SU-DHL-6 (cell line): Measurements from ENCODE around the gene C5orf47.

Experiments used
- H2AFZ ChIP-seq: fragments of 200-600 bp; sonication (generic); 2 replicates; pipeline ENCODE4 v1.6.1; 2014; ENCODE audit warnings: low read depth, mild to moderate bottlenecking, moderate library complexity, mixed read lengths, antibody characterized with exemption, low read length; ENCODE audit not compliant: severe bottlenecking
- H3F3A ChIP-seq: fragments of 200-600 bp; shearing (Covaris generic); 2 replicates; pipeline ENCODE4 v1.6.0; 2016; ENCODE audit warnings: antibody characterized with exemption, mild to moderate bottlenecking; ENCODE audit not compliant: insufficient read depth
- H3K27ac ChIP-seq: fragments of 200-600 bp; sonication (generic); 2 replicates; pipeline ENCODE4 v1.5.1; 2016; ENCODE audit warnings: low read depth, mild to moderate bottlenecking, low read length, moderate library complexity, mixed read lengths
- H3K27me3 ChIP-seq: fragments of 200-600 bp; sonication (generic), shearing (Covaris generic); 2 replicates; pipeline ENCODE4 v1.6.0; 2014; ENCODE audit warnings: mild to moderate bottlenecking, low read length
- H3K36me3 ChIP-seq: fragments of 200-600 bp; sonication (generic); 2 replicates; pipeline ENCODE4 v1.6.1; 2014; ENCODE audit warnings: mild to moderate bottlenecking, low read length, mixed read lengths
- H3K4me2 ChIP-seq: fragments of 300-600, 200-600 bp; shearing (Covaris generic), sonication (generic); 2 replicates; pipeline ENCODE4 v1.6.0; 2014; ENCODE audit warnings: low read length, low read depth, mild to moderate bottlenecking; ENCODE audit not compliant: poor library complexity, severe bottlenecking
- H3K4me3 ChIP-seq: fragments of 200-600 bp; sonication (generic); 2 replicates; pipeline ENCODE4 v1.5.1; 2014; ENCODE audit warnings: antibody characterized with exemption, low read length, mild to moderate bottlenecking, mixed read lengths; ENCODE audit not compliant: insufficient read depth, poor library complexity, severe bottlenecking
- H3K79me2 ChIP-seq: fragments of 200-600 bp; sonication (generic); 2 replicates; pipeline ENCODE4 v1.6.1; 2014; ENCODE audit warnings: mild to moderate bottlenecking, low read length, moderate library complexity; ENCODE audit not compliant: insufficient read depth
- H3K9ac ChIP-seq: fragments of 200-600 bp; sonication (generic); 2 replicates; pipeline ENCODE4 v1.7.0; 2014; ENCODE audit warnings: mild to moderate bottlenecking, low read length
- H3K9me2 ChIP-seq: fragments of 200-600 bp; sonication (generic); replicated peaks from 2 replicates; pipeline ENCODE4 v1.6.1; 2014; ENCODE audit warnings: low read length; ENCODE audit not compliant: insufficient read depth
- H3K9me3 ChIP-seq: fragments of 200-600 bp; sonication (generic); 2 replicates; pipeline ENCODE4 v1.6.1; 2014; ENCODE audit warnings: low read length, mixed read lengths; ENCODE audit not compliant: insufficient read depth
- H4K20me1 ChIP-seq: fragments of 200-600 bp; sonication (generic); 2 replicates; pipeline ENCODE4 v1.6.1; 2014; ENCODE audit warnings: low read depth, mild to moderate bottlenecking, antibody characterized with exemption, low read length, moderate library complexity, mixed read lengths
- EZH2phosphoT487 ChIP-seq: fragments of 200-600 bp; sonication (generic), shearing (Covaris generic); conservative IDR thresholded peaks from 2 replicates; pipeline ENCODE4 v1.6.1; 2018; ENCODE audit warnings: mild to moderate bottlenecking, antibody characterized with exemption, low read length, moderate library complexity, mixed read lengths
- TF ChIP-seq, protein P1 (sequence below): fragments of 200-600 bp; sonication (generic); IDR thresholded peaks from one replicate; pipeline ENCODE4 v1.5.1; 2017; ENCODE audit warnings: antibody characterized with exemption, mild to moderate bottlenecking, low read length, moderate library complexity; ENCODE audit not compliant: insufficient read depth, poor library complexity, severe bottlenecking

The C5orf47 gene

GRCh38 chr5:173974688-173975239, 14.2 kb upstream of the C5orf47 start:
- Histone ChIP-seq H4K20me1 (no peaks in the 10 kb centered on the region), H2AFZ (no peak overlapping the region), H3K27me3 (no peaks in the 10 kb centered on the region), H3K27ac (no peak overlapping the region), H3K4me3 (no peak overlapping the region), H3K36me3 (no peaks in the 10 kb centered on the region), H3F3A (no peaks in the 10 kb centered on the region), H3K9me2 (no peaks in the 10 kb centered on the region), H3K9ac (no peak overlapping the region), H3K9me3 (no peaks in the 10 kb centered on the region), H3K79me2 (no peaks in the 10 kb centered on the region), H3K4me2 (no peak overlapping the region)
- TF ChIP-seq, protein P1, sequence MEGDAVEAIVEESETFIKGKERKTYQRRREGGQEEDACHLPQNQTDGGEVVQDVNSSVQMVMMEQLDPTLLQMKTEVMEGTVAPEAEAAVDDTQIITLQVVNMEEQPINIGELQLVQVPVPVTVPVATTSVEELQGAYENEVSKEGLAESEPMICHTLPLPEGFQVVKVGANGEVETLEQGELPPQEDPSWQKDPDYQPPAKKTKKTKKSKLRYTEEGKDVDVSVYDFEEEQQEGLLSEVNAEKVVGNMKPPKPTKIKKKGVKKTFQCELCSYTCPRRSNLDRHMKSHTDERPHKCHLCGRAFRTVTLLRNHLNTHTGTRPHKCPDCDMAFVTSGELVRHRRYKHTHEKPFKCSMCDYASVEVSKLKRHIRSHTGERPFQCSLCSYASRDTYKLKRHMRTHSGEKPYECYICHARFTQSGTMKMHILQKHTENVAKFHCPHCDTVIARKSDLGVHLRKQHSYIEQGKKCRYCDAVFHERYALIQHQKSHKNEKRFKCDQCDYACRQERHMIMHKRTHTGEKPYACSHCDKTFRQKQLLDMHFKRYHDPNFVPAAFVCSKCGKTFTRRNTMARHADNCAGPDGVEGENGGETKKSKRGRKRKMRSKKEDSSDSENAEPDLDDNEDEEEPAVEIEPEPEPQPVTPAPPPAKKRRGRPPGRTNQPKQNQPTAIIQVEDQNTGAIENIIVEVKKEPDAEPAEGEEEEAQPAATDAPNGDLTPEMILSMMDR = no peak
- TF ChIP-seq EZH2phosphoT487 = no peak

DNA sequence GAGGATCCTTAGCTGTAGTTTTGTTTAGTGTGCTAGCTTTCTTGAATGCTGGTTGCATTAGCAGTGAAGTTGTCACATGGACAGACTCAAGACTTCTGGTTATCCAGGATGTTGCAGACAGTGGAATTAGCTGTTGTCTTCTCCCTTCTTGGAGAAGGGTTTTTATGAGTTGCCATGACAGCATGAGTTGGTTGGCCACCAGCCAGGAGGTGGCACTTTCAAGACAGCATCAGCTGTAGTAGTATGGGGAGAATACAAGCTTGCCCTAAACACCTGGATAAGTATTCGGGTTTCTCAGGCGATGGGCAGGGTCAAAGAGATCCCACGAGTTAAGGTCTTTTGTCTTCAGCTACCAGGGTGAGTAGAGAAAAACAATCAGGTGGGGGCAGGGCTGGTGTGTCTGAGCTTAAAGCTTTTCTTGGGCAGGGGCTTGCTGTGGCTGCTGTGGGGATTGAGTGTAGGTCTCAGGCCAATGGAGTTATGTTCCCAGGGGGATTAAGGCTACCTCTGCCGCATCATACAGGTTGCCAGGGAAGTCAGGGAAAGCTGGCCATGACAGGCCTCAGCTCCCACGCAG, 7.7 kb upstream of the C5orf47 start:
- no peaks in the 10 kb centered on the region for H3K27me3 ChIP-seq
- no peaks in the 10 kb centered on the region for H3K79me2 ChIP-seq
- H3K9me3 ChIP-seq = no peaks in the 10 kb centered on the region
- no peaks in the 10 kb centered on the region for H4K20me1 ChIP-seq
- H3K27ac ChIP-seq = no peak overlapping the region
- H2AFZ ChIP-seq = no peak overlapping the region
- no peaks in the 10 kb centered on the region for H3F3A ChIP-seq
- no peaks in the 10 kb centered on the region for H3K9me2 ChIP-seq
- no peak overlapping the region for H3K4me3 ChIP-seq
- H3K36me3 ChIP-seq = no peaks in the 10 kb centered on the region
- H3K9ac ChIP-seq = no peak overlapping the region
- TF ChIP-seq, protein P1 = no peak
- TF ChIP-seq EZH2phosphoT487 = no peak
- H3K4me2 ChIP-seq = no peak overlapping the region

DNA sequence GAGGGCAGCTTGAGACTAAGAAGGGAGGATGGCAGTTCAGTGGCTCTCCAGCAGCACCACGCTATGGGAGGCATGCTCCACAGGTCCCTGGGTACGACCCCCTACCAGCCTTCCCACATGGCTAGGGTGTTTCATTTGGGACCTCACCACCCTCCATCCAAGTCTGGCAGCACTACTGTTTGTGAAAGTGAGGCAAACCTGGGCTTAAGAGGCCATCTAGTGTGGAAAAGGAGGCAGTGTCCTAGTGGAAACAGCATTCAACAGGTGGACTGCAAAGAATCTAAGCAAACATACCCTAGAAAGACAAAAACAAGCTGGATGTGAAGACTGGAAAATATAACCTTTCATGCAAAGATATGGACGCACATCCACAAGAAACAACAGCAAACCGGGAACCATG, 4.8 kb upstream of the C5orf47 start:
- H3K79me2 ChIP-seq = no peaks in the 10 kb centered on the region
- H3K9me2 ChIP-seq = no peaks in the 10 kb centered on the region
- H3K9ac ChIP-seq = no peak overlapping the region
- no peak overlapping the region for H3K4me2 ChIP-seq
- no peaks in the 10 kb centered on the region for H3K27me3 ChIP-seq
- no peak overlapping the region for H2AFZ ChIP-seq
- H3K9me3 ChIP-seq = no peaks in the 10 kb centered on the region
- TF ChIP-seq, protein P1 = peak; percentile 19
- no peak for TF ChIP-seq EZH2phosphoT487
- H3K4me3 ChIP-seq = no peak overlapping the region
- no peaks in the 10 kb centered on the region for H3F3A ChIP-seq
- H4K20me1 ChIP-seq = no peaks in the 10 kb centered on the region
- no peaks in the 10 kb centered on the region for H3K36me3 ChIP-seq
- H3K27ac ChIP-seq = no peak overlapping the region
